NT2/D1 (cell line): Measurements from ENCODE around the gene TRIP6.

Source experiments
- SUZ12 ChIP-seq: IDR thresholded peaks from 2 replicates; pipeline ENCODE4 v1.6.1; 2011; ENCODE audit not compliant: insufficient read length, insufficient read depth; ENCODE audit errors: extremely low read depth
- YY1 ChIP-seq: IDR thresholded peaks from 2 replicates; pipeline ENCODE4 v1.6.1; 2011; ENCODE audit not compliant: insufficient read length, insufficient read depth
- ZNF274 ChIP-seq: IDR thresholded peaks from 2 replicates; pipeline ENCODE4 v1.6.1; 2011; ENCODE audit warnings: mild to moderate bottlenecking, low read depth, low read length

GRCh38 chr7:100894860-100895700 lies 27.9 kb downstream of the TRIP6 start:
- no peak for TF ChIP-seq ZNF274
- TF ChIP-seq YY1 = no peak
- no peak for TF ChIP-seq SUZ12
